ENCODE measurements around the gene PSEN1.

GRCh38 chr14:73263606-73264005 is 127.3 kb downstream of the PSEN1 start:
- TF ChIP-seq POLR2AphosphoS5 (IDR thresholded peaks at IDR 0.05; ENCODE audit: low read depth, low read length) (no peak), CTCF (IDR thresholded peaks at IDR 0.05; ENCODE audit: control extremely low read depth in 1 of 3, insufficient read depth in 1 of 3, low read depth in 1 of 3, low read length in 3 of 3) (no peak), RAD21 (IDR thresholded peaks at IDR 0.05 in 1 of 2, conservative IDR thresholded peaks at IDR 0.05 in 1 of 2; ENCODE audit: low read depth in 2 of 2, low read length in 2 of 2) (no peak)

Measured in H1 (cell line).